Gastrocnemius medialis (tissue), 4 donors: Measurements from ENCODE around the gene DUSP22. TPM values are rescaled to one million over a fixed set of nuclear protein-coding genes. Genes with fewer than 3 reads are reported as not detected.
"Not testable (repeated sequence)": the region's sequence is repeated elsewhere in the genome, so short reads cannot be mapped to it uniquely, and the experiment has no call there.

Source experiments
- ATAC-seq, 2 donors: fragments of 150-250 bp; one replicate each; pipeline ENCODE4 v1.9.1; 2016
- DNase-seq, 2 donors: peaks; one replicate each; pipeline ENCODE4 v3.0.0-alpha.2; 2019
- H3K27ac ChIP-seq, 4 donors: fragments of 200-600 bp; sonication (generic); 1 replicate in 1 of 4; 2 replicates in 3 of 4; pipeline ENCODE4 v1.5.1; 2016 to 2018; ENCODE audit warnings: mild to moderate bottlenecking in 2 of 4, moderate library complexity in 1 of 4
- H3K27me3 ChIP-seq, 3 donors: fragments of 200-600 bp; sonication (generic) in 2 of 3; 1 replicate in 1 of 3; 2 replicates in 2 of 3; pipeline versions ENCODE4 v1.5.1 to v1.6.0; 2016 to 2019; ENCODE audit warnings: mild to moderate bottlenecking in 1 of 3, moderate library complexity in 1 of 3
- H3K36me3 ChIP-seq, 2 donors: fragments of 200-600 bp; sonication (generic) in 1 of 2; one replicate each; pipeline ENCODE4 v1.5.1; 2017 to 2018
- H3K4me1 ChIP-seq, 2 donors: fragments of 200-600 bp; sonication (generic) in 1 of 2; one replicate each; pipeline ENCODE4 v1.5.1; 2016 to 2017; ENCODE audit warnings: mild to moderate bottlenecking in 2 of 2
- H3K4me3 ChIP-seq, 4 donors: fragments of 200-600 bp; sonication (generic) in 3 of 4; 1 replicate in 1 of 4; 2 replicates in 3 of 4; pipeline ENCODE4 v1.5.1; 2016 to 2019; ENCODE audit warnings: mild to moderate bottlenecking in 2 of 4
- H3K9me3 ChIP-seq, 3 donors: fragments of 200-600 bp; sonication (generic) in 2 of 3; 1 replicate in 1 of 3; 2 replicates in 2 of 3; pipeline ENCODE4 v1.5.1; 2016 to 2019
- POLR2A ChIP-seq, 2 donors: fragments of 450-650 bp; IDR thresholded peaks; one replicate each; pipeline ENCODE4 v1.6.1; 2017; ENCODE audit warnings: antibody characterized with exemption in 2 of 2, mild to moderate bottlenecking in 2 of 2, moderate library complexity in 2 of 2
- in situ Hi-C, 4 donors: fragments of 200-750 bp; cut with MboI; loops; one replicate each; pipeline versions ENCODE4 v1.15.0 to v1.8.0; 2017; ENCODE audit warnings: low sequenced_read_pairs in 4 of 4
- intact Hi-C: fragments of 100-400 bp; cut with DNase I; formaldehyde crosslinking; loops from one replicate; pipeline ENCODE4 v1.15.1; 2023; ENCODE audit warnings: low total_unique reads
- total RNA-seq, 4 donors: library from RNA; depleted of rRNA; stranded (reverse); fragments of >200 nt; gene quantifications; one replicate each; pipeline versions ENCODE4 v1.1.0 to v1.2.3, GENCODE V29; 2016
- TF ChIP-seq, protein P1 (sequence below), 5 experiments: fragments of 450-650 bp in 3 of 5; fragments of 200-600 bp in 2 of 5; sonication (generic) in 2 of 5; IDR thresholded peaks in 4 of 5; conservative IDR thresholded peaks in 1 of 5; 1 replicate in 4 of 5; 2 replicates in 1 of 5; pipeline ENCODE4 v1.5.1; 2016 to 2019; ENCODE audit warnings: antibody characterized with exemption in 5 of 5, mild to moderate bottlenecking in 3 of 5, moderate library complexity in 3 of 5

DUSP22 gene
- total RNA-seq, 4 donors from 2014 or later = 53.4 to 70.7 (median 61.3) TPM

DNA sequence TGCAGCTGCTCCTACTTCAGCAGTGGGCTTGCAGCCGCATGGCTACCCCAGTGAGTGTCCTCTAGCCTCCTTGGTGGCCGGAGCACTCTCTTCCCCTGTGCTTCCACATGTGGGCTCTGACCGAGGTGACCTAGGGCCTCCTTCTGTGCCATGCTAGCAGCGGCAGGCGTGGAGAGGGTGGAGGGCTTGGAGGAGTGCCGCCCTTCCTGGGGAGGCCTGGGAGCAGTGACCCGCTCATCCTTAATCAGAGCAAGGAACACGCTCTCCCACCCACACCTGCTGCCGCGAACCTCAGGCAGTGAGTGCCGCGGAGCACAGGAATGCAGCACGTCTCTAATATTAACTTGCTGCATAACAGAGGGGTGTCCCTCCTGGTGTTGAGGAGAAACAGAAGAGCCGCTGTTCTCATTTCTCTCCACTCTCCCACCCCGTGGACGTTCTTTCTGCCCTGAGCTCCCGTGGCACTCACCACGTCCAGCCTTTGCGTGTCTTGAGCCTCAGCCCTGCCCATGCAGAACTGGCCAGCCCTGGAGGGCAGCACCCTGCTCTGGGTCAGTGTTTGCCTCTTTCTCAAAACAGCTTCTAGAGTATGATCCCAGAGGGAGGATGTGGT, 31.9 kb downstream of the DUSP22 start:
- no peaks in the 10 kb centered on the region for H3K9me3 ChIP-seq
- in situ Hi-C loops = no loop called here
- peaks cover 7 to 12% of the 10 kb centered on the region in 2 donors for H3K4me1 ChIP-seq
- intact Hi-C loops = no loop called here
- H3K36me3 ChIP-seq = no peaks in the 10 kb centered on the region
- no peaks in the 10 kb centered on the region for H3K27me3 ChIP-seq
- no peak for TF ChIP-seq POLR2A (IDR thresholded peaks at IDR 0.05)
- TF ChIP-seq, protein P1, sequence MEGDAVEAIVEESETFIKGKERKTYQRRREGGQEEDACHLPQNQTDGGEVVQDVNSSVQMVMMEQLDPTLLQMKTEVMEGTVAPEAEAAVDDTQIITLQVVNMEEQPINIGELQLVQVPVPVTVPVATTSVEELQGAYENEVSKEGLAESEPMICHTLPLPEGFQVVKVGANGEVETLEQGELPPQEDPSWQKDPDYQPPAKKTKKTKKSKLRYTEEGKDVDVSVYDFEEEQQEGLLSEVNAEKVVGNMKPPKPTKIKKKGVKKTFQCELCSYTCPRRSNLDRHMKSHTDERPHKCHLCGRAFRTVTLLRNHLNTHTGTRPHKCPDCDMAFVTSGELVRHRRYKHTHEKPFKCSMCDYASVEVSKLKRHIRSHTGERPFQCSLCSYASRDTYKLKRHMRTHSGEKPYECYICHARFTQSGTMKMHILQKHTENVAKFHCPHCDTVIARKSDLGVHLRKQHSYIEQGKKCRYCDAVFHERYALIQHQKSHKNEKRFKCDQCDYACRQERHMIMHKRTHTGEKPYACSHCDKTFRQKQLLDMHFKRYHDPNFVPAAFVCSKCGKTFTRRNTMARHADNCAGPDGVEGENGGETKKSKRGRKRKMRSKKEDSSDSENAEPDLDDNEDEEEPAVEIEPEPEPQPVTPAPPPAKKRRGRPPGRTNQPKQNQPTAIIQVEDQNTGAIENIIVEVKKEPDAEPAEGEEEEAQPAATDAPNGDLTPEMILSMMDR (IDR thresholded peaks at IDR 0.05 in 4 of 5, conservative IDR thresholded peaks at IDR 0.05 in 1 of 5) = no peak
- no peak overlapping the region for H3K27ac ChIP-seq
- no peak for DNase-seq
- no peak overlapping the region for H3K4me3 ChIP-seq
- no peak for ATAC-seq

DNA sequence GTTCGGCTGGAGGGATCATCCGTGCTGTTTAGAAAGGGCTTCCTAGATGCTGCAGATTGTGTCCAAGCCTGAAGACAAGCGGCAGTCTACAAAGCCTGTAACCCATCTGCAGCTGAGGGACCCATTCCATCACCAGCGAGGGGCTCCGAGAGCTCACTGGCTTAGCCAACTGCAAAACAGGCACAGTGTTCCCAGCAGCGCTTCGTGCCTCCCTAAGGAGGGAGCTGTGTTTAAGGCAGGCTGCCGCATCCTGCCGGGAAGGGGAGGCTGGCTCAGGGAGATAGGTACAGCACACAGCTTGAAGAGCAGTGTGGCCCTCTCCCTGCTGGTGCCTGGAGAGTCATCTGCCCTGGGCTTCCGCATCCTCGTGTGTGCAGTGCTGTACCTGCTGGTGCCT, 32.4 kb downstream of the DUSP22 start:
- Histone ChIP-seq H3K27ac (no peak overlapping the region), H3K27me3 (no peaks in the 10 kb centered on the region), H3K36me3 (no peaks in the 10 kb centered on the region), H3K4me1 (peaks cover 7 to 12% of the 10 kb centered on the region in 2 donors), H3K9me3 (no peaks in the 10 kb centered on the region), H3K4me3 (no peak overlapping the region)
- intact Hi-C loops (no loop called here), in situ Hi-C loops (no loop called here)
- ATAC-seq (no peak), DNase-seq (no peak)
- TF ChIP-seq, protein P1 (IDR thresholded peaks at IDR 0.05 in 4 of 5, conservative IDR thresholded peaks at IDR 0.05 in 1 of 5) = no peak
- TF ChIP-seq POLR2A (IDR thresholded peaks at IDR 0.05) = no peak

DNA sequence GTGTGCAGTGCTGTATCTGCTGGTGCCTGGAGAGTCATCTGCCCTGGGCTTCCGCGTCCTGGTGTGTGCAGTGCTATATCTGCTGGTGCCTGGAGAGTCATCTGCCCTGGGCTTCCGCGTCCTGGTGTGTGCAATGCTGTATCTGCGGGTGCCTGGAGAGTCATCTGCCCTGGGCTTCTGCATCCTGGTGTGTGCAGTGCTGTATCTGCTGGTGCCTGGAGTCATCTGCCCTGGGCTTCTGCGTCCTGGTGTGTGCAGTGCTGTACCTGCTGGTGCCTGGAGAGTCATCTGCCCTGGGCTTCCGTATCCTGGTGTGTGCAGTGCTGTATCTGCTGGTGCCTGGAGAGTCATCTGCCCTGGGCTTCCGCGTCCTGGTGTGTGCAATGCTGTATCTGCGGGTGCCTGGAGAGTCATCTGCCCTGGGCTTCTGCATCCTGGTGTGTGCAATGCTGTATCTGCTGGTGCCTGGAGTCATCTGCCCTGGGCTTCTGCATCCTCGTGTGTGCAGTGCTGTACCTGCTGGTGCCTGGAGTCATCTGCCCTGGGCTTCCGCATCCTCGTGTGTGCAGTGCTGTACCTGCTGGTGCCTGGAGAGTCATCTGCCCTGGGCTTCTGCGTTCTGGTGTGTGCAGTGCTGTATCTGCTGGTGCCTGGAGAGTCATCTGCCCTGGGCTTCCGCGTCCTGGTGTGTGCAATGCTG, 33.0 kb downstream of the DUSP22 start:
- intact Hi-C loops, ATAC-seq: not testable (repeated sequence)

GRCh38 chr6:326066-326465, 33.8 kb downstream of the DUSP22 start:
- H3K36me3 ChIP-seq, H3K27ac ChIP-seq, H3K4me3 ChIP-seq, DNase-seq, H3K27me3 ChIP-seq, ATAC-seq, intact Hi-C loops, in situ Hi-C loops, H3K9me3 ChIP-seq: not testable (repeated sequence)
- peaks cover 7 to 12% of the 10 kb centered on the region in 2 donors for H3K4me1 ChIP-seq

More for the DNA sequence above, 33.0 kb downstream of the DUSP22 start:
- H3K36me3 ChIP-seq, H3K27ac ChIP-seq, H3K27me3 ChIP-seq, H3K9me3 ChIP-seq, H3K4me3 ChIP-seq, in situ Hi-C loops, DNase-seq: not testable (repeated sequence)
- H3K4me1 ChIP-seq = peaks cover 7 to 12% of the 10 kb centered on the region in 2 donors

GRCh38 chr6:326896-327537, 34.7 kb downstream of the DUSP22 start:
- in situ Hi-C loops (no loop called here), intact Hi-C loops (no loop called here)
- TF ChIP-seq, protein P1 (IDR thresholded peaks at IDR 0.05 in 4 of 5, conservative IDR thresholded peaks at IDR 0.05 in 1 of 5) = no peak
- no peak for TF ChIP-seq POLR2A (IDR thresholded peaks at IDR 0.05)
- H3K9me3 ChIP-seq = no peaks in the 10 kb centered on the region
- no peak for DNase-seq
- H3K4me3 ChIP-seq = no peak overlapping the region
- no peaks in the 10 kb centered on the region for H3K36me3 ChIP-seq
- ATAC-seq = no peak
- H3K27ac ChIP-seq = no peak overlapping the region
- no peaks in the 10 kb centered on the region for H3K27me3 ChIP-seq
- H3K4me1 ChIP-seq = peaks cover 7 to 12% of the 10 kb centered on the region in 2 donors
